ENCODE results near the gene JAK1. TPM values are rescaled to one million over a fixed set of nuclear protein-coding genes. Genes with fewer than 3 reads are reported as not detected.

Gene JAK1
- total and polyA plus RNA-seq, 2 of the 8 experiments (the other 6 are each of a cell fraction or from before 2014, with no cell fraction given), result 7.8 to 24.5 TPM

DNA sequence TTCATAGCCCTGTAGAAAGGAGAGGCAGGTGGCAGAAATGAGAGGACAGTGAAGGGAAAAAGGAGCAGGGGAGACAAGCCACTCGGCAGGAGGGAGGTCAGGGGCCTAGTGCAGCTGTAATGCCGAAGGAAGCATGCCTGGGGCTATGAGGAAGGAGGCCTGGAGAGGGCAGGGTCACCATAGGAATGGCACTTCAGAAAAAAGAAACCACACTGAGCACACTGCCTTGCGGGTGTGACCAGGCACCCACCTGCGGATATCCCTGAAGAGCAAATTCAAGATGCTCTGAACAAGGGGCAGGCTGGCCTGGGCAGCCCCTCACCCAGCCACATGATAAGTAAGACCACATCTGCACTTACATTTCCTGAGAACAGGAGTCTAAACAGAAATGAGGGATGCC lies 104.7 kb downstream of the JAK1 start:
- Histone ChIP-seq H3K9me3 (ENCODE audit: insufficient read depth in 2 of 2, low read depth in 1 of 2, low read length in 1 of 2) (no peaks in the 10 kb centered on the region), H3K4me3 (ENCODE audit: extremely low read depth in 1 of 4, insufficient read depth in 2 of 4, low read depth in 3 of 4, low read length in 4 of 4) (no peak overlapping the region), H3K4ac (replicated peaks; ENCODE audit: insufficient read length, low read depth, low read length) (no peak overlapping the region), H2BK120ac (replicated peaks; ENCODE audit: low read depth, low read length) (no peak overlapping the region), H2AFZ (ENCODE audit: low read length) (no peak overlapping the region), H3K23me2 (ENCODE audit: low read depth, low read length) (no peaks in the 10 kb centered on the region), H2BK5ac (ENCODE audit: low read depth, low read length) (no peak overlapping the region), H2BK12ac (ENCODE audit: low read depth, low read length) (no peak overlapping the region; the same call in 1 of the 2 replicates), H3K14ac (ENCODE audit: insufficient read length) (no peak overlapping the region), H4K8ac (ENCODE audit: extremely low read depth, insufficient read depth, low read length) (no peak overlapping the region), H3K4me1 (replicated peaks in 1 of 4; ENCODE audit: control insufficient read depth in 3 of 4, insufficient read depth in 4 of 4, low read length in 3 of 4) (peaks cover 0 to 7% (median 1%) of the 10 kb centered on the region in 4 experiments; a peak in 2 of 7 replicates), H3K27ac (ENCODE audit: low read depth, low read length) (no peak overlapping the region), H3K18ac (ENCODE audit: extremely low read depth, low read length) (no peak overlapping the region), H4K5ac (ENCODE audit: insufficient read length, low read depth, low read length) (no peak overlapping the region), H3K9ac (replicated peaks in 1 of 4; ENCODE audit: extremely low read depth in 1 of 4, low read depth in 3 of 4, low read length in 3 of 4) (no peak overlapping the region), H3K56ac (replicated peaks; ENCODE audit: insufficient read length, low read depth, low read length) (no peak overlapping the region), H3K23ac (ENCODE audit: insufficient read length) (no peak overlapping the region), H3K4me2 (ENCODE audit: insufficient read depth in 1 of 2, low read depth in 2 of 2, low read length in 2 of 2) (no peak overlapping the region), H3K79me2 (ENCODE audit: control insufficient read depth in 1 of 2, insufficient read depth in 2 of 2, low read length in 2 of 2) (no peaks in the 10 kb centered on the region), H2BK20ac (ENCODE audit: low read length) (no peak overlapping the region), H3K36me3 (ENCODE audit: control insufficient read depth in 2 of 4, insufficient read depth in 4 of 4, low read length in 3 of 4) (no peaks in the 10 kb centered on the region), H4K20me1 (replicated peaks in 1 of 2; ENCODE audit: control insufficient read depth in 1 of 2, insufficient read depth in 2 of 2, low read length in 2 of 2) (peaks cover 0 to 4% of the 10 kb centered on the region in 2 experiments), H2BK15ac (ENCODE audit: low read length) (no peak overlapping the region), H3K27me3 (replicated peaks in 1 of 4; ENCODE audit: control insufficient read depth in 3 of 4, extremely low read depth in 1 of 4, insufficient read depth in 3 of 4, low read length in 3 of 4) (no peaks in the 10 kb centered on the region), H4K91ac (replicated peaks; ENCODE audit: insufficient read length, low read length) (no peak overlapping the region), H3K79me1 (ENCODE audit: low read depth, low read length) (no peaks in the 10 kb centered on the region), H2AK5ac (ENCODE audit: low read depth, low read length) (no peak overlapping the region)
- ChIA-PET POLR2A (ENCODE audit: partially characterized antibody) (no interaction called here), CTCF (ENCODE audit: partially characterized antibody) (interaction anchor here (0.6 to 1.7 kb wide), 10 partner anchors 9 to 221 kb away, joined by 3 to 10 read pairs (median 4); no protein-coding TSS in a partner anchor)
- WGBS, 2 experiments (ENCODE audit: extremely low coverage in 1 of 2, insufficient coverage in 1 of 2, insufficient read length in 1 of 2, insufficient replicate concordance in 2 of 2, low coverage in 1 of 2, low lambda C conversion rate in 2 of 2, missing lambda C conversion rate in 1 of 2), result 50% methylated on average over 4 of the region's 4 CpGs; no CpG with 5 or more reads in 1 of the 2 experiments
- FAIRE-seq (peak; percentile 79), DNase-seq (ENCODE audit: low read depth in 1 of 2, low spot score in 2 of 2) (peak; percentile 39 to 62)
- TF ChIP-seq JUND (IDR thresholded peaks at IDR 0.05; ENCODE audit: low read length), result no peak
- TF ChIP-seq SUZ12 (IDR thresholded peaks at IDR 0.05; ENCODE audit: low read length), result no peak
- no peak for TF ChIP-seq SP2 (IDR thresholded peaks at IDR 0.05; ENCODE audit: low read length)
- peak; percentile 91 to 94 for TF ChIP-seq RAD21 (IDR thresholded peaks at IDR 0.05 in 1 of 2, conservative IDR thresholded peaks at IDR 0.05 in 1 of 2; ENCODE audit: low read depth in 2 of 2, low read length in 2 of 2)
- TF ChIP-seq, protein P1, sequence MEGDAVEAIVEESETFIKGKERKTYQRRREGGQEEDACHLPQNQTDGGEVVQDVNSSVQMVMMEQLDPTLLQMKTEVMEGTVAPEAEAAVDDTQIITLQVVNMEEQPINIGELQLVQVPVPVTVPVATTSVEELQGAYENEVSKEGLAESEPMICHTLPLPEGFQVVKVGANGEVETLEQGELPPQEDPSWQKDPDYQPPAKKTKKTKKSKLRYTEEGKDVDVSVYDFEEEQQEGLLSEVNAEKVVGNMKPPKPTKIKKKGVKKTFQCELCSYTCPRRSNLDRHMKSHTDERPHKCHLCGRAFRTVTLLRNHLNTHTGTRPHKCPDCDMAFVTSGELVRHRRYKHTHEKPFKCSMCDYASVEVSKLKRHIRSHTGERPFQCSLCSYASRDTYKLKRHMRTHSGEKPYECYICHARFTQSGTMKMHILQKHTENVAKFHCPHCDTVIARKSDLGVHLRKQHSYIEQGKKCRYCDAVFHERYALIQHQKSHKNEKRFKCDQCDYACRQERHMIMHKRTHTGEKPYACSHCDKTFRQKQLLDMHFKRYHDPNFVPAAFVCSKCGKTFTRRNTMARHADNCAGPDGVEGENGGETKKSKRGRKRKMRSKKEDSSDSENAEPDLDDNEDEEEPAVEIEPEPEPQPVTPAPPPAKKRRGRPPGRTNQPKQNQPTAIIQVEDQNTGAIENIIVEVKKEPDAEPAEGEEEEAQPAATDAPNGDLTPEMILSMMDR (IDR thresholded peaks at IDR 0.05; ENCODE audit: control extremely low read depth in 1 of 3, insufficient read depth in 1 of 3, low read depth in 1 of 3, low read length in 3 of 3), result peak; percentile 74 to 89 (median 76)
- TF ChIP-seq KDM4A (IDR thresholded peaks at IDR 0.05; ENCODE audit: low read depth, low read length, severe bottlenecking), result no peak
- TF ChIP-seq RFX5 (IDR thresholded peaks at IDR 0.05; ENCODE audit: borderline replicate concordance, low read depth, low read length), result no peak
- 0 out of 2 replicates have a peak, but pooled peaks have one; percentile 59 for TF ChIP-seq TCF12 (IDR thresholded peaks at IDR 0.05; ENCODE audit: low read depth, low read length)
- TF ChIP-seq CHD1 (IDR thresholded peaks at IDR 0.05; ENCODE audit: low read depth, low read length), result no peak
- no peak for TF ChIP-seq GTF2F1 (IDR thresholded peaks at IDR 0.05; ENCODE audit: borderline replicate concordance, low read depth, low read length)
- TF ChIP-seq HDAC2 (IDR thresholded peaks at IDR 0.05; ENCODE audit: borderline replicate concordance in 1 of 2, low read depth in 2 of 2, low read length in 2 of 2), result no peak

Measured in H1 (cell line).